ENCODE measurements around the gene FAM200B. TPM values are rescaled to one million over a fixed set of nuclear protein-coding genes. Genes with fewer than 3 reads are reported as not detected.
A peak's percentile ranks its signal among the peaks of the same experiment; 100 is the strongest.

FAM200B gene
- total and polyA plus RNA-seq, 2 donors from 2014 or later: 44.0 to 115 TPM

DNA sequence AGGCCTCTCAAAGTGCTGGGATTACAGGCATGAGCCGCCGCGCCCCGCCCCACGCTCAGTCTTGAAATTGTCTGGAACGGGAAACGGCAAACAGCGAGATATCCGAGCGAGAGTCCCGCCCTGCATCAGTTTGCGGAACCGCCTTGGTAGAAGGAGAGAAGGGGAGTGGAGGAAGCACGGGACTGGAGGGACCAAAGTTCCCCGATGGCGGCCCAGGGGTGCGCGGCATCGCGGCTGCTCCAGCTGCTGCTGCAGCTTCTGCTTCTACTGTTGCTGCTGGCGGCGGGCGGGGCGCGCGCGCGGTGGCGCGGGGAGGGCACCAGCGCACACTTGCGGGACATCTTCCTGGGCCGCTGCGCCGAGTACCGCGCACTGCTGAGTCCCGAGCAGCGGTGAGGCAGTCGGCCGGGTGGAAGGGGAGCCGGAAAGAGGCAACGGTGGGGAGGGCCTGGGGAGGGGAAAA, 21.3 kb downstream of the FAM200B start, which contains the start of gene BST1:
Gene BST1 (plus strand): TSS at position 125 of the 463 bp plus-strand sequence. CDS start 80 bp downstream, at position 205.
- peak within 1 kb of the TSS in 1 of 2 donors; percentile 24 for H3K27ac ChIP-seq (ENCODE audit: low read depth in 2 of 2, low read length in 2 of 2)
- DNase-seq (peak; percentile 74 to 87 (median 80)), FAIRE-seq (no peak)
- H3K36me3 ChIP-seq (ENCODE audit: control insufficient read depth in 2 of 3, insufficient read depth in 3 of 3, low read length in 3 of 3): no peaks in the 10 kb centered on the region
- intact Hi-C loops (cut with DNase I): no loop called here
- TF ChIP-seq CTCF (IDR thresholded peaks at IDR 0.05; ENCODE audit: borderline replicate concordance, extremely low read depth, insufficient read depth): no peak
- H3K9ac ChIP-seq (ENCODE audit: low read length in 3 of 3): peak within 1 kb of the TSS; percentile 2 to 53 (median 53)
- peak within 1 kb of the TSS; percentile 55 to 66 (median 61) for H3K4me3 ChIP-seq (ENCODE audit: low read length in 3 of 3)
- no peaks in the 10 kb centered on the region for H3K9me3 ChIP-seq (ENCODE audit: control insufficient read depth in 2 of 3, insufficient read depth in 1 of 3, low read length in 3 of 3)
- peaks cover 0 to 3% (median 2%) of the 10 kb centered on the region in 3 donors for H3K4me1 ChIP-seq (ENCODE audit: control insufficient read depth in 2 of 3, insufficient read depth in 2 of 3, low read depth in 1 of 3, low read length in 3 of 3)
- no peaks in the 10 kb centered on the region for H3K27me3 ChIP-seq (ENCODE audit: control insufficient read depth, insufficient read depth, low read length)

DNA sequence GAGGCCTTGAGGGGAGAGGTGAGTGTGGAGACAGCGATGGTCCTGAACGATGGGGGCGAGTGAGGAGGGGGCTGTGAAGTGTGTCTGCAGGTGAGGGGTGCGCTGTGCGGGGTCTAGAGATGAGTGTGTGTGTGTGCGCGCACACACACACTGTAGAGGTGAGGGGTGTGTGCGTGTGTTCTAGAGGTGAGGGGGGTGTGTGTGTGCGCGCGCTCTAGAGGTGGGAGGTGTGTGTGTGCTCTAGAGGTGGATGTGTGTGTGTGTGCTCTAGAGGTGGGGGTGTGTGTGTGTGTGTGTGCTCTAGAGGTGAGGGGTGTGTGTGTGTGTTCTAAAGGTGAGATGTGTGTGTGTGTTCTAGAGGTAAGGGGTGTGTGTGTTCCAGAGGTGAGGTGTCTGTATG, 21.8 kb downstream of the FAM200B start:
- Histone ChIP-seq H3K9ac (ENCODE audit: low read length in 3 of 3) (no peak overlapping the region), H3K4me1 (ENCODE audit: control insufficient read depth in 2 of 3, insufficient read depth in 2 of 3, low read depth in 1 of 3, low read length in 3 of 3) (peaks cover 0 to 3% (median 2%) of the 10 kb centered on the region in 3 donors), H3K4me3 (ENCODE audit: low read length in 3 of 3) (peak overlapping the region in 1 of 3 donors; percentile 66), H3K36me3 (ENCODE audit: control insufficient read depth in 2 of 3, insufficient read depth in 3 of 3, low read length in 3 of 3) (no peaks in the 10 kb centered on the region), H3K9me3 (ENCODE audit: control insufficient read depth in 2 of 3, insufficient read depth in 1 of 3, low read length in 3 of 3) (no peaks in the 10 kb centered on the region), H3K27ac (ENCODE audit: low read depth in 2 of 2, low read length in 2 of 2) (peak overlapping the region in 1 of 2 donors; percentile 24), H3K27me3 (ENCODE audit: control insufficient read depth, insufficient read depth, low read length) (no peaks in the 10 kb centered on the region)
- FAIRE-seq: no peak
- intact Hi-C loops (cut with DNase I): no loop called here
- DNase-seq: no peak
- no peak for TF ChIP-seq CTCF (IDR thresholded peaks at IDR 0.05; ENCODE audit: borderline replicate concordance, extremely low read depth, insufficient read depth)

GRCh38 chr4:15704129-15704528, 22.5 kb downstream of the FAM200B start:
- no peaks in the 10 kb centered on the region for H3K27me3 ChIP-seq (ENCODE audit: control insufficient read depth, insufficient read depth, low read length)
- no peak overlapping the region for H3K4me3 ChIP-seq (ENCODE audit: low read length in 3 of 3)
- peaks cover 0 to 3% (median 2%) of the 10 kb centered on the region in 3 donors for H3K4me1 ChIP-seq (ENCODE audit: control insufficient read depth in 2 of 3, insufficient read depth in 2 of 3, low read depth in 1 of 3, low read length in 3 of 3)
- DNase-seq: no peak
- TF ChIP-seq CTCF (IDR thresholded peaks at IDR 0.05; ENCODE audit: borderline replicate concordance, extremely low read depth, insufficient read depth): no peak
- H3K9me3 ChIP-seq (ENCODE audit: control insufficient read depth in 2 of 3, insufficient read depth in 1 of 3, low read length in 3 of 3): no peaks in the 10 kb centered on the region
- no peak overlapping the region for H3K27ac ChIP-seq (ENCODE audit: low read depth in 2 of 2, low read length in 2 of 2)
- no peak for FAIRE-seq
- H3K9ac ChIP-seq (ENCODE audit: low read length in 3 of 3): no peak overlapping the region
- no peaks in the 10 kb centered on the region for H3K36me3 ChIP-seq (ENCODE audit: control insufficient read depth in 2 of 3, insufficient read depth in 3 of 3, low read length in 3 of 3)
- intact Hi-C loops (cut with DNase I): no loop called here

All from kidney (tissue), 14 donors.